NCI-H774 (cell line): ENCODE data around the gene SMARCD2.
"Not testable (repeated sequence)": the region's sequence is repeated elsewhere in the genome, so short reads cannot be mapped to it uniquely, and the experiment has no call there.

Experiments used
- DNase-seq: peaks from one replicate; lab custom pipeline; 2025; lab: John Stamatoyannopoulos, UW

SMARCD2 gene

GRCh38 chr17:63850401-63850800 lies 7.9 kb upstream of the SMARCD2 start:
- DNase-seq: no peak

- peak; percentile 30 for DNase-seq
Measured at GRCh38 chr17:63848834-63849689, 6.6 kb upstream of the SMARCD2 start.

GRCh38 chr17:63847525-63848249 lies 5.2 kb upstream of the SMARCD2 start:
- DNase-seq: no peak

GRCh38 chr17:63845509-63845908 lies 3.0 kb upstream of the SMARCD2 start:
- DNase-seq: no peak

- no peak for DNase-seq
Measured at GRCh38 chr17:63843910-63844677, 1.6 kb upstream of the SMARCD2 start.

- not testable (repeated sequence) for DNase-seq
Measured at GRCh38 chr17:63843387-63843888, 953 bp upstream of the SMARCD2 start.

GRCh38 chr17:63842173-63842539 lies 329 bp downstream of the SMARCD2 start:
- peak; percentile 66 for DNase-seq

- no peak for DNase-seq
Measured at GRCh38 chr17:63841350-63842172, 924 bp downstream of the SMARCD2 start.

GRCh38 chr17:63840591-63841349 lies 1.7 kb downstream of the SMARCD2 start:
- no peak for DNase-seq

GRCh38 chr17:63838631-63839171 lies 3.8 kb downstream of the SMARCD2 start:
- DNase-seq: no peak

- DNase-seq: no peak
Measured at GRCh38 chr17:63837962-63838600, 4.4 kb downstream of the SMARCD2 start.

- DNase-seq: no peak
Measured at GRCh38 chr17:63837480-63837879, 5.0 kb downstream of the SMARCD2 start.

- DNase-seq: no peak
Measured at GRCh38 chr17:63836811-63837210, 5.7 kb downstream of the SMARCD2 start.

GRCh38 chr17:63835167-63835720 lies 7.2 kb downstream of the SMARCD2 start:
- no peak for DNase-seq

- no peak for DNase-seq
Measured at GRCh38 chr17:63834431-63835166, 7.9 kb downstream of the SMARCD2 start.

GRCh38 chr17:63833741-63834373 lies 8.6 kb downstream of the SMARCD2 start:
- DNase-seq: no peak

- DNase-seq: no peak
Measured at GRCh38 chr17:63833026-63833740, 9.3 kb downstream of the SMARCD2 start.

- no peak for DNase-seq
Measured at GRCh38 chr17:63832455-63832854, 10.0 kb downstream of the SMARCD2 start.
